NCI-H526 treated with DMSO at 0.1 percent for 48 hours (cell line): ENCODE data around the gene RAPH1.
"Not testable (repeated sequence)": the region's sequence is repeated elsewhere in the genome, so short reads cannot be mapped to it uniquely, and the experiment has no call there.

Source experiments
- DNase-seq: peaks from one replicate; lab custom pipeline; 2025; lab: John Stamatoyannopoulos, UW

The RAPH1 gene

DNA sequence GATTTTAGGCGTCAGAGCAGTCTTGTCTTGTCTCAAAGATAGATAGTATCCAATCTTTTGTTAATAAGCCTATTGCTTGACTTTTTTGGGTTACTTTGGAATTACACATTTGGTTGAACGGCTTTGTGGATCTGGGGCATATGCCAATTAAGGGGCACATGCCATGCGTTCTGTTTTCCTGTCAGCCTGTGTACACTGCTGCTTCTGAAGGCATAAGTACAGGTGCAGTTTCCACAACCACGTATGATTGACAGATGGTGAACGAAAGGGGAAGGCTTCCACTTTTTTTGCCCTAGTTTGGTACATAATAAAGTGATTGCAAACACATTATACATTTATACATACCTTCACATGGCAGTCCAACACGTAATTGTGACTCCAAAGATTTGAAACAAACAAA is 102.3 kb downstream of the RAPH1 start:
- DNase-seq: no peak

DNA sequence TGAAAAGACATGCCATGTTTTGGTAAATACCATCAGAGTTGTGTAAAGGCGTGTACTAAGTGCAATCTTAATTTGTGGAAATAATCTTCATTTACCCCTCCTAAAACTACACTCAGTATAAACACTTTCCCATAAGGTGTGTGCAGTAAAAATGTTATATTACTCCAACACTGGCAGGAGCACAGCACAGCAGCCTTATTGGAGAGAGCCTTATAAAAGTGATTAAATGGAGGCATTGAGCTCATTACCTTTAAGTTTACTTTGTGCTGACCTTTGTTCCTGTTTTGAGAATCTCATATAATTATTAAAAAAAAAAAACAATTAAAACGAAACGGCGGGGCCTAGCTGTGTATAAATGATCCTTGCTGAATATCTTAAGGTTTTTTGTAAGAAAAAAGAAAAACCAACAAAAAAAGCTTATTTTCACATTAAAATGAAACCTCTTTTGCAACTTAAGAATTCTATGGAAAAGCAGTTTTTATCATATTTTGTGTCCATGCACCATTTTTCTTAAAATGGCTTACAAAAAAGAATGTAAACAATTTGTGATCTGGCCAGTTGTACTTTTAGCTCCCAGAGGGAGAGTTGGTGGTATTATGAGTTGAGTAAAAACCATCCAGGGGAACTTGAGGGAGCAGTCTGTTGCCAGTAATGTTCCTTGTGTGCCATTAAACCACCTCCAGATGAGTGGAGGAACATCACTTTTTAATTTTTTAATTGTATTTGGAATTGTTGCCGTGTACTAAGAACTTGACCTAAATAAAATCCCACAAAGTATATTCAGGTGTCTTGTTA is 103.5 kb downstream of the RAPH1 start:
- DNase-seq: no peak

DNA sequence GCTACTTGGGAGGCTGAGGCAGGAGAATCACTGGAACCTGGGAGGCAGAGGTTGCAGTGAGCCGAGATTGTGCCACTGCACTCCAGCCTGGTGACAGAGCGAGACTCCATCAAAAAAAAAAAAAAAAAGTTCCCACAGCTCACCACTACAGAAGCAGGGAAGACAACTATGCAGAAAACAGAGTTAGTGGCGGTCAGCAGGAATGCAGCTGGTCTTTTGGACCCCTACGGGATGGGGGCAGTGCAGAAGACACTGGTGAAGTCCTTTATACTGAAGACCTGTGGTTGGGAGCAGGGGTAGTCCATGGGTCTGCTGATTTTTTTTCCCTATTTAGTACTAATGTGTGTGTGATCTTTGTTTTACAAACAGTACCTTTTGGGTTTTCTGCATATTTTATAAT is 105.5 kb downstream of the RAPH1 start:
- not testable (repeated sequence) for DNase-seq

DNA sequence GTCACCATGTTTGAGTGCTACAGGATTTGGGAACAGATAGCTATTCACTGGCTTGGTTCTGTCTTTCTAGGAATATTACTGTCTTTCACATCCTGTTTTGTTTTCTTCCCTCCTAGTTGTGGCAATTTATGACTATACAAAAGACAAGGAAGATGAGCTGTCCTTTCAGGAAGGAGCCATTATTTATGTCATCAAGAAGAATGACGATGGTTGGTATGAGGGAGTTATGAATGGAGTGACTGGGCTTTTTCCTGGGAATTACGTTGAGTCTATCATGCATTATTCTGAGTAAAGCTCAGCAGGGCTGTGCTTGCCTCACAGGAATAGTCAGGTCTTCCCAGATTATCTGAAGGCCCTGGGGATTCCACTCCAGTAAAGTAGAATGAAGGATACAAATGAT is 108.0 kb downstream of the RAPH1 start:
- no peak for DNase-seq

DNA sequence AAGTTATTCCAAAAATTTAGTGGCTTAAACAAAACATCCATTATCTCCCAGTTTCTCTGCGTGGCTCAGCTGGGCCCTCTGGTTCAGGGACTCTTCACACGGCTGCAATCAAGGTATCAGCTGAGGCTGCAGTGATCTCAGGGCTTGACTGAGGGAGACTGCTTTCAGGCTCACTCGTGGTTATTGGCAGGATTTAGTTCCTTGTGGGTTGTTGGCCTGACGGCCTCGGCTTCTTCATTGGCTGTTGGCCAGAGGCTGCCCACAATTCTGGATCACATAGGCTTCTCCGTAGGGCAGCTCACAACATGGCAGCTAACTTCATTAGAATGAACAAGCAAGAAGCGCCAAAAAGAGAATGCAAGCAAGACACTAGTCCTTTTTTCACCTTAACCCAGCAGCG is 116.8 kb downstream of the RAPH1 start:
- DNase-seq: no peak

DNA sequence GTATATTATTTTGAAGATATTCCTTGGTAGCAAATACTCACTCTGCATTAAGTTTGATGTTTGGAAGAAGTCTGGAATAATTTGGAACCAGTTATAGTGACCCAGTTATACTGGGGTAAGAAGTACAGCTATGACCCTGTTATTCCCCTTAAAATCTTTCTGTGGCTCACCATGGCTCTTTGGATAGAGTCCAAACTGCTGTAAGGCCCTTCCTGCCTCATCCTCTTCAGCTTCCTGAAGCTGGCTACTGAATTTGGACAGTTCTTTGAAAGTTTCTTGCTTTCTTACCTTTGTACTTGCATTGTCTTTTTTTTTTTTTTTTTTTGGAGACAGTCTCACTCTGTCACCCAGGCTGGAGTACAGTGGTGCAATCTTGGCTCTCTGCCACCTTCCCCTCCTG is 121.3 kb downstream of the RAPH1 start:
- DNase-seq: no peak

DNA sequence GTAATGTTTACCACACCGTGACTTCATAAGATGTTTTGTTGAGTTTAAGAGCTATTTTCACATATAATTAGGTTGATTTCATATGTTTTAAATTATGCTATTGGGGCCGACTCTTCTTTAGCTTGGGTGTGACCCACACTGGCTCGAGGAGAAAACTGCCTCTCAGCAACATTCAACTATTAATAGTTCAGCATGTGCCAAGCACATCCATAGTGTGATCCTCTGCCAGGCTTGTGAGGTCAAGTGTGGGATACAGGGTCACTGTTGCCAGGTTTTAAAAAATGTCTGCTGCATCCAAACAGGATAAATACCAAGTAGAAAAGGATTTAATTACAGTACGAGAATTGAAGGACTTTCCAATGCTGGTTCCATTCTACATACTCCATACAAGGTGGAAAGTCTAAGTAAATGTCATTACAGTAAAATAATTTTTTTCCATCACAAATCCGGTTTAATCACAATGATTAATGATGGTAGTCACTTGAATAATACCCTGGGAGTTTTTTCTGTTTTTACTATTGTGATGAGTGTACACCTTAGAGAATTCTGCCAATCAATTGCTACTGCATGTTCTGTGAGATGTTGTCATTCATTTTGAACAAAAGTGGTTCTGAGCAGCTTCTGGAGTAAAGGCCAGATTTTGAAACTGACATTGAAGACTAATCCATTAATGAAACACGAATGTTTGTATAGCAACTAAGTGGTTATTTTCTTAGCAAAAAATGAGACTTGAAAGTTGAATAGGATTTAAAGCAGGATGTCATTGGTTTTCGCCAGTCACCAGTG is 122.4 kb downstream of the RAPH1 start:
- DNase-seq: no peak

DNA sequence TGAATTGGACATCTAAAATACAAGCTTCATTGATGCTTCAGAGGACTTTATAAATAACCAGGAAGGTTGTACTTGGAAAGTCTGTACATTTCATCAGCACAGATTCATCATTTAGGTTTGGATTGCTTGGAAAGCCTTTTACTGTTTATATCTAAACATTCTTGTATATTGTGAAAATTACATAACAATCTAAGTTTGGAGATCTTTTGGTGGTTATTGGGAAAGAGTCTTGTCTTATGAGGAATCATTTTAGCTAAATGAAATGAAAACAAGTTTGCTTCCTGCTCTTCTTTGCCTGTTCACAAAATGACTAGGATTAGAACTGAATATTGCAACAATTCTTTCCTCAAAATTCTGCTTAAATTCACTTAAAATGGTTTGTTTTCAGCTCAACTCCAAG is 127.6 kb downstream of the RAPH1 start:
- no peak for DNase-seq

DNA sequence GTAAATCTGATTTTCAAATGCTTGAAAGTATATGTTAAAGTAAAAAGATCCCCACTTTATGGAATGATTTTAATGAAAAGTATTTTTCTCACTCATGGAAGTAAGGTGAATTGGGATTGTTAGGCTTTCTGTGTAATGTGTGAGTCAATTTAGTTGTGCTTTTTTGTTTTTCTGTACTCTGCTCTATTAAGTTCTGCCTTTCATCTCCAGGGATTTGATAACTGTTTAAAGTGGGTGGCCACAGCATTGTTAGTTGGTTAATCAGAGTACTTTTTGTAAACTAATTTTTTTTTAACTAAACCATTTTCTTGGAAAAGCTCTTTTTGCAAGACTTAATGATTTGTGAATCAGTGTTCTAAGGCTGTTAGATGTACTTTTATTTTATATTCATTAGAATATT is 130.1 kb downstream of the RAPH1 start:
- DNase-seq: no peak

DNA sequence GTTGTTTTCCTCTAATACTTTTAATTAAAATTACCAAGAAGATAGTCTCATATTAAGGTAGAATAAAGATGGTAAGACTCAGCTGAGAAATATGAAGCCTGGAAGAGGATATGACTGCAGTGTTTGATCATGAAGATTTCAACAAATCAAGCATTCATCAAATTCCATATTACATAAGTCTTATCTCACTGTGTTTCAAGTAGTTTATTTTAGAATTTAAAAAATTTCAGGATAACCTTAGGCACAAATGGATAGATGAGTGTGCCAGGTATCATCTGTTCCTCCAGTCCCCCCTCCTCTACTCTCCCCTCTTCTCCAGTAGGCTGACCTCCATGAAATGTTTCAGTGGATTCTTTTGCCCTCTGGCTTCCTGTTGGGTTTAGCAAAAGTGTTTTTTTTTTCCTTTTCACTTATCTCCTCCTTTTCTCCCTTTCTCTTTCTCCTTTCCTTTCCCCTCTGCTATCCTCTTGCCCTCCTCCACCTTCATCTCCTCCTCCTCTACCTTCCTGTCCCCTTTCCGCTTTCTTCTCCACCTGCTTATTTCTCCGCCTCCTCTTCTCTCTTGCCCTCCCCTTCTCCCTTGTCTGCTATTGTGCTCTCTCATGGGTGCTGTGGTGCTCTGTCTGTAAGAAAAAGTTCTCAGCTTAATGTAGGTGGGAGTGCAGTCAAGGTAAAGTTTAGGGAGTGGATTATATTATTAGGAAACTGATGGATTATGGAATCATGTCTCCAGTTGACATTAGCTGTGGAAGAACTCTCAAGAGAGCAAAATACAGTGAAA is 134.1 kb downstream of the RAPH1 start:
- no peak for DNase-seq

DNA sequence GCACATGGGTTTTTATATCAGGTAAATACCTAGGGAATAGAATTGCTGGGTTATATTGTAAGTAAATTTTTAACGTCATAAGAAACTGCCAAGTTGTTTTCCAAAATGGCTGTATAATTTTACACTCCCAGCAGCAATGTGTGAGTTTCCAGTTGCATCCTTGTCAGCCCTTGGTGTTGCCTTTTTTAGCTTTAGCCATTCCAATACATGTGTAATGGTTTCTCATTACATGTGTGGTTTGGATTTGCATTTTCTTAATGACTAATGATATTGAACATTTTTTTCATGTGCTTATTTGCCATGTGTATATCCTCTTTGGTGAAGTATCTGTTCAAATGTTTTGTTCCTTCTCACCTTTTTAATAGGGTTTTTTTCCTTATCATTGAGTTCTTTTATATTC is 136.1 kb downstream of the RAPH1 start:
- no peak for DNase-seq

DNA sequence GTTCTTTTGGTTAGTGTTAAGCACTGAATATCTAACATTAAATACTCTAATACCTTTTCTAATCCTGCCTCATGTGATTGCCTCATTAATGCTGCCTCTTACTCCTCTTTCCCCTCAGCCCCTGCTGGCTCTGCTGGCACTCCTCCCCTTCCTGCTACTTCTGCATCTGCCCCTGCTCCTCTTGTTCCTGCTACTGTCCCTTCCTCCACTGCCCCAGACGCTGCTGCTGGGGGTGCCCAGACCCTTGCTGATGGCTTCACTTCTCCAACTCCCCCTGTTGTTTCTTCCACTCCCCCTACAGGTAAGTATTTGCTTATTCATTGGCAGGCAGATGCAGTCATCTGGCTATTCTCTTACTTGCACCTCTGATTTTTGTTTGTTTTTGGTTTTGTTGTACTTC is 138.4 kb downstream of the RAPH1 start:
- no peak for DNase-seq

DNA sequence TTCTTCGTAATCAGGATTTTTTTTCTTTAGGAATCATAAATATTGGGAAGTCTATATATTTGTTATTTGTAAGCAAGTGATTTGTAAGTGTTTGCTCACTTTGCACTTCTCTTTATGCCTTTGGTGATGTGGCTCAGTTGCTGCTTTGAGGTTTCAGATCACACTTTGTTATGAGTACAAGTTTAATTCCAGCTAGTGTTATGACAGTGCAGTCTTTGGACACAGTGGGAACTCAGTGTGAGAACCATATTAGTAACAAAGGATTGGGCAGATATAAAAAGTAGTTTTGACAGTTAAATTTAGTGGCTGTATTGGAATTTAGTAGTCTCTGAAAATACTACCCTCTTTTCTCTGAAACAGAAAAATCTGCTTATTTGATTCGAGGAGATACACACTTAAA is 139.2 kb downstream of the RAPH1 start:
- DNase-seq: no peak

DNA sequence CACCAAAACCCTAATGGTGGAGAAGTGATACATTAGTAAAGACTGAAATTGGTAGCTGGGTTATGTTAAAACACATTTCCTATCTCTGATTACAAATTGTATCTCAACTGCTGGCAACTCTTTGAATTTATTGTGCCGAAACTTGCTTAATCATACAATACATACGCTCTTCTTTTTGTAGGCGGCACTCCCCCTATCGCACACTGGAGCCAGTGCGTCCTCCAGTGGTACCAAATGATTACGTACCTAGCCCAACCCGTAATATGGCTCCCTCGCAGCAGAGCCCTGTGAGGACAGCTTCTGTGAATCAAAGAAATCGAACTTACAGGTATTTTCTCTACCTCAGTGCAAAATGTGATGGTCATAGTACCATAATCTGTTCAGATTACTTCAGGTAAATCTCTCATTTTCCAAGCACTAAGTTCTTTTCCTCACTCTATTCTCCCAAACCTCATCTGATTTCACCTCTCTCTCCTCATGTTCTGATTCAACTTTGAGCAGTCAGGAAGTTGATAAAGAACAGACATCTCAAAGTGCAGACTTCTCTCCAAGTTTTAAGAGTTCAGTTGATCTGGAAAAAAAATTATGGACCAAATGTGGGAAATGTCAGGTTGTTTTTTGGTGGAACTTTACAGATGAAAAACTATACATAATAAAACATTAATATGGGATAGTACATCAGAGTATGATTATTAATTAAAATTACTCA is 140.4 kb downstream of the RAPH1 start:
- no peak for DNase-seq

DNA sequence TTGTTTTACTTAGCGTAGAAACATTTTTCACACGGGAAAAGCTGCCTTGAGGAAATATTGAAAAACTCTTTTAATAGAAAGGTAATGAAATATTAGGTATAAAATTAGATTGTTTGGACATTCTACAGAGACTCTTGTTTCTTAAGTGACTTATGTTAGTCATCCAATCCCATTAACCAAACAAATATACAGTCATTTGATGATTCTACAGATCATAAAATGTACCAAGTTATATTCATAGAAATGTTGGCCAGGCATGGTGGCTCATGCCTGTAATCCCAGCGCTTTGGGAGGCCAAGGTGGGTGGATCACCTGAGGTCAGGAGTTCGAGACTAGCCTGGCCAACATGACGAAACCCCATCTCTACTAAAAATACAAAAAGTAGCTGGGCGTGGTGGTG is 146.9 kb downstream of the RAPH1 start:
- not testable (repeated sequence) for DNase-seq

DNA sequence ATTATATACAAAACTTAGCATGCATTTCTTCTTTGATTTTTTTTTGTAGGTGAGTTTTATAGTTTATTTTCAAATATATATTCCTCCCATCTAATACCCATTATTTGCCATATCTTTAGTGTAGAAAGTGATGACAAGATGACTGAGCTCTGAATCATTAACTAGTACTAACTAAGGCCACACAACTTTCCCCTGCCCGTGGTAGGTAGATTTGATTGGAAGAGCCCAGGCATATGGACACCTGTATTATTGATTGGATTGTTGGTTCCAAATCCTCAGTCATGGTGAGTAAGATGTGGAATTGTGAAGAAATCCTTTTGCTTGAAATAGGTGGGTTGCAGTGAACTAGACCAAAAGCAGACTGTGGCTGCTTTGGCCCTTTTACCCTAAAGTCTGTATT is 152.1 kb downstream of the RAPH1 start:
- DNase-seq: no peak

DNA sequence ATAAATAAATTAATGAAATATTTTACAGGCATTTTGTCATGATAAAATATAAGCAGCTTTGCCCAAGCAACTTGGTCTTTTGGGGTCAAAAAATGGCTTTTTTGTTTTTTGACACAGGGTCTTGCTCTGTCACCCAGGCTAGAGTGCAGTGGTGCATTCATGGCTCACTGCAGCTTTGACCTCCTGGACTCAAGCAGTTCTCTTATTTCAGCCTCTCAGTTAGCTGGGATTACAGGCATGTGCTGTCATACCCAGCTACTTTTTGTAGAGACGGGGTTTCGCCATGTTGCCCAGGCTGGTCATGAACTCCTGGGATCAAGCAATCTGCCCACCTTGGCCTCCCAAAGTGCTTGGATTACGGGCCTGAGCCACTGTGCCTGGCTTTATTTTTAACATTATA is 155.9 kb downstream of the RAPH1 start:
- DNase-seq: no peak

DNA sequence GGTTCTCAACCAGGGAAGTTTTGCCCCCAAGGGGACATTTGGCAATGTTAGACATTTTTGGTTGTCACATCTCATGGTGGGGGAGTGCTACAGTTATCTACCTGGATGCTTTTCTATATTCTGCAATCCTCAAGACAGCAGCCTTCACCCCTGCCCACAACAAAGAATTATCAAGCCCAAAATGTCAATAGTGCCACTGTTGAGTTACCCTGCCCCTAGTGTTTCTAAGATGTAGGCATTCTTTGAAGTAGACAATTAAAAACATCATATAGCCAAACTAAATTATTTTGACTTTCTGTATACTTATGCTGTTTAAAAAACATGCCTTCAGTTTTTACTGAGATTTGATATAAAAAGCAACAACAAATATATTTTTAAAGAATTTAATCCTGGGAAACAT is 158.9 kb downstream of the RAPH1 start:
- DNase-seq: no peak

DNA sequence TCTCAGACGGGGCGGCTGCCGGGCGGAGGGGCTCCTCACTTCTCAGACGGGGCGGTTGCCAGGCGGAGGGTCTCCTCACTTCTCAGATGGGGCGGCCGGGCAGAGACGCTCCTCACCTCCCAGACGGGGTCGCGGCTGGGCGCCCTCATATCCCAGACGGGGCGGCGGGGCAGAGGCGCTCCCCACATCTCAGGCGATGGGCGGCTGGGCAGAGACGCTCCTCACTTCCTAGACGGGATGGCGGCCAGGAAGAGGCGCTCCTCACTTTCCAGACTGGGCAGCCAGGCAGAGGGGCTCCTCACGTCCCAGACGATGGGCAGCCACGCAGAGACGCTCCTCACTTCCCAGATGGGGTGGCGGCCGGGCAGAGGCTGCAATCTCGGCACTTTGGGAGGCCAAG is 162.4 kb downstream of the RAPH1 start:
- not testable (repeated sequence) for DNase-seq

DNA sequence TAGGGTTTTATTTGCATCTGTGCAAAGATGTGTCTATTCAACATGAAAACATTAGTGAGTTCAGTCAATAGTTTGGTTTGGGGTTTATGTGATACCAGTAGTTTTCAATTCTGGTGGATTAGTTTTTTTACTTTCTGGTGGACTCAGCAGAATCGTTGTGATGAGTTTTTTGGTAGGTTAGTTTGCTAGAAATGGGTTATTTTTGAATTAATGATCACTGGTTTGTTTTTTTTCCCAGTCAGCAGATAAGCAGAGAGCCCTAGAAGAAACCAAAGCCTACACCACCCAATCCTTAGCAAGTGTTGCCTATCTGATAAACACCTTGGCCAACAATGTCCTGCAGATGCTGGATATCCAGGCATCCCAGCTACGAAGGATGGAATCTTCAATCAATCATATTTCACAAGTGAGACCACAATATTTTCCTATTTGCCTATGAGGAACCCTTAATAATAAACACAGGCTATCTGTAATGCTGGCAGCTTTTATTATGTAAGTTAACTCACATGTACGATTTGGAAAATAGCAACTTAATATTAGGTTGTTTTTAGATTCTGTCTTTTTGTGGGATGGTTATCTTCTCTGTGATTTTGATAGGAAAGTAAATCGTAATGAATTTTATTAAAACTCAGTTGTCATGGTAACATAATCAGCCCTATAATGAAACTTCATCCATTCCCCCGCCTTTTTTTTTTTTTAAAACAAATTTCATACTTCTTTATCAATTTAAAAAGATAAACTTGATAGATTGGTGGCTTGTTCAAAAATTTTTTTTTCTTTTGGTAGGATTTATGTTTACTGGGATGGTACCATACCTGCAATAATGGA is 168.2 kb downstream of the RAPH1 start:
- no peak for DNase-seq

DNA sequence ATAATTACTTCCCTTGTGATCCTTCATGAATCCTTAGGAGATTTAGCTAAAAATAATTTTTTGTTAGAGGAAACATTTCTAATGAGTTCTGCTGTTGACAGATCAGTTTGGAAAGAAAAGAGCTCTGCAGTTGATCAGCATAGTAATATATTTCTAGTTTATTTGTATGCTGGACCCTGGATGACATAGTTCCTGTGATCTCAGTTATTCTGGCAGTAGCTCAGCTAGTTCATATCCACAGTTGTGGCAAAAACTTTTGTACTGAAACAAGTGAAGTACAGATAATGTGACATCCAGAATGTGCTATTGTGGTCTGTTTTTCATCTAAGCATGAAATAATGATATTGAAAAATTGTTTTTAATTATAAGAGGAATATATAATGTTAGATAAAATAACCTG is 173.2 kb downstream of the RAPH1 start:
- DNase-seq: no peak
